Bronchus fibroblast of lung (primary cell): ENCODE measurements around the gene CHST6. TPM values are rescaled to one million over a fixed set of nuclear protein-coding genes. Genes with fewer than 3 reads are reported as not detected.

Experiments
- total RNA-seq: library from RNA; depleted of rRNA; stranded (reverse); fragments of >200 nt; gene quantifications from 2 replicates; pipeline ENCODE4 v1.2.3, GENCODE V29; 2015

Gene CHST6
- 1.0 and 2.0 TPM in 2 replicates for total RNA-seq

GRCh38 chr16:75495076-75495674 is at the start of gene CHST6:
Gene CHST6, minus strand, starts transcription at chr16:75495441. Its CDS starts 15,613 bp downstream, at chr16:75479828.

GRCh38 chr16:75535901-75536300 is 40.7 kb upstream of the CHST6 start, which contains the start of gene CHST5:
Gene CHST5, minus strand, starts transcription at chr16:75536108. Its CDS starts 5,724 bp downstream, at chr16:75530384.

GRCh38 chr16:75464122-75464918 is 30.9 kb downstream of the CHST6 start, which contains the start of gene TMEM170A:
Gene TMEM170A, minus strand, starts transcription at chr16:75464689. Its CDS starts 89 bp downstream, at chr16:75464600.

GRCh38 chr16:75432828-75433731 is 62.2 kb downstream of the CHST6 start, which contains the start of gene CFDP1:
Gene CFDP1, minus strand, starts transcription at chr16:75433503. Its CDS starts 151 bp downstream, at chr16:75433352.

Other genes with a start within 250 kb of the CHST6 start
- 73.9 and 76.3 TPM in 2 replicates for gene BCAR1, start 243.8 kb downstream of the CHST6 start, total RNA-seq
- gene CFDP1, start 61.9 kb downstream of the CHST6 start, total RNA-seq = 37.5 and 44.4 TPM in 2 replicates
- gene TMEM170A, start 30.8 kb downstream of the CHST6 start, total RNA-seq = 4.2 and 5.5 TPM in 2 replicates
- gene CHST5, start 40.7 kb upstream of the CHST6 start, total RNA-seq = under 0.01 TPM in 1 of 2 replicates, not detected in the other
- 8.6 and 12.6 TPM in 2 replicates for gene TMEM231, start 60.8 kb upstream of the CHST6 start, total RNA-seq
- 41.2 and 44.2 TPM in 2 replicates for gene GABARAPL2, start 70.9 kb upstream of the CHST6 start, total RNA-seq
- gene ADAT1, start 127.8 kb upstream of the CHST6 start, total RNA-seq = 36.3 and 43.4 TPM in 2 replicates
- gene KARS1, start 152.2 kb upstream of the CHST6 start, total RNA-seq = 188 and 191 TPM in 2 replicates
- 30.3 and 36.7 TPM in 2 replicates for gene TERF2IP, start 152.3 kb upstream of the CHST6 start, total RNA-seq
- not detected in 2 replicates for gene CPHXL2, start 181.6 kb upstream of the CHST6 start, total RNA-seq
- gene DUXB, start 206.0 kb upstream of the CHST6 start, total RNA-seq = not detected in 2 replicates
- gene CPHXL, start 231.0 kb upstream of the CHST6 start, total RNA-seq = not detected in 2 replicates